OCI-LY1 (cell line): Measurements from ENCODE around the gene TMEM47.
A peak's percentile ranks its signal among the peaks of the same experiment; 100 is the strongest.

Experiments used
- H2AFZ ChIP-seq: fragments of 200-600 bp; sonication (generic), shearing (Covaris generic); 2 replicates; pipeline ENCODE4 v1.6.0; 2014; ENCODE audit warnings: antibody characterized with exemption, mild to moderate bottlenecking, low read length
- H3F3A ChIP-seq: fragments of 200-600 bp; sonication (generic), shearing (Covaris generic); 2 replicates; pipeline ENCODE4 v1.6.0; 2014; ENCODE audit warnings: mild to moderate bottlenecking, antibody characterized with exemption, low read length, moderate library complexity; ENCODE audit not compliant: insufficient read depth
- H3K27ac ChIP-seq: fragments of 200-600 bp; sonication (generic); 2 replicates; pipeline ENCODE4 v1.5.1; 2014; ENCODE audit warnings: low read length, mixed run types, mild to moderate bottlenecking, low read depth; ENCODE audit not compliant: poor library complexity, severe bottlenecking
- H3K27me3 ChIP-seq: fragments of 200-600 bp; sonication (generic); 2 replicates; pipeline ENCODE4 v1.6.0; 2014; ENCODE audit warnings: antibody characterized with exemption, mild to moderate bottlenecking, low read length, moderate library complexity; ENCODE audit not compliant: insufficient read depth
- H3K36me3 ChIP-seq: fragments of 200-600 bp; sonication (generic); 2 replicates; pipeline ENCODE4 v1.6.1; 2014; ENCODE audit warnings: mild to moderate bottlenecking, antibody characterized with exemption, low read length, moderate library complexity, mixed read lengths; ENCODE audit not compliant: insufficient read depth
- H3K4me1 ChIP-seq: fragments of 200-600 bp; sonication (generic); 2 replicates; pipeline ENCODE4 v1.5.1; 2014; ENCODE audit warnings: mild to moderate bottlenecking, low read length, moderate library complexity; ENCODE audit not compliant: insufficient read depth, severe bottlenecking
- H3K4me2 ChIP-seq: fragments of 200-600 bp; sonication (generic), shearing (Covaris generic); 2 replicates; pipeline ENCODE4 v1.6.1; 2014; ENCODE audit warnings: low read length
- H3K4me3 ChIP-seq: fragments of 200-600 bp; sonication (generic); 2 replicates; pipeline ENCODE4 v1.5.1; 2014; ENCODE audit warnings: low read length, low read depth, mild to moderate bottlenecking, mixed read lengths; ENCODE audit not compliant: poor library complexity, severe bottlenecking
- H3K79me2 ChIP-seq: fragments of 200-600 bp; shearing (Covaris generic); 2 replicates; pipeline ENCODE4 v1.6.1; 2016; ENCODE audit warnings: mixed run types, low read length, mixed read lengths; ENCODE audit not compliant: insufficient read depth
- H3K9ac ChIP-seq: fragments of 200-600 bp; sonication (generic), shearing (Covaris generic); 2 replicates; pipeline ENCODE4 v1.6.1; 2014; ENCODE audit warnings: mild to moderate bottlenecking, low read length, mixed read lengths
- H3K9me2 ChIP-seq: fragments of 200-600 bp; sonication (generic), shearing (Covaris generic); 2 replicates; pipeline ENCODE4 v1.6.1; 2014; ENCODE audit warnings: low read depth, mild to moderate bottlenecking, low read length, mixed read lengths
- H3K9me3 ChIP-seq: fragments of 200-600 bp; shearing (Covaris generic); 2 replicates; pipeline ENCODE4 v1.6.1; 2014; ENCODE audit warnings: low read length, mixed read lengths
- H4K20me1 ChIP-seq: fragments of 200-600 bp; sonication (generic), shearing (Covaris generic); 2 replicates; pipeline ENCODE4 v1.6.0; 2016; ENCODE audit warnings: mild to moderate bottlenecking, low read length; ENCODE audit not compliant: insufficient read depth
- EZH2 ChIP-seq: fragments of 200-600 bp; sonication (generic), shearing (Covaris generic); IDR thresholded peaks from 2 replicates; pipeline ENCODE4 v1.8.0; 2017; ENCODE audit warnings: borderline replicate concordance, mixed run types, mild to moderate bottlenecking, antibody characterized with exemption, low read length, moderate library complexity, mixed read lengths
- TF ChIP-seq, protein P1 (sequence below): fragments of 200-600 bp; sonication (generic), shearing (Covaris generic); IDR thresholded peaks from 2 replicates; pipeline ENCODE4 v1.5.1; 2017; ENCODE audit warnings: mild to moderate bottlenecking, antibody characterized with exemption, low read length, moderate library complexity, mixed read lengths

TMEM47 gene

GRCh38 chrX:34584781-34585180, 72.3 kb downstream of the TMEM47 start:
- Histone ChIP-seq H3K9ac (no peak overlapping the region), H4K20me1 (no peaks in the 10 kb centered on the region), H3F3A (no peaks in the 10 kb centered on the region), H3K27ac (no peak overlapping the region), H3K9me2 (no peaks in the 10 kb centered on the region), H3K4me1 (no peaks in the 10 kb centered on the region), H3K79me2 (no peaks in the 10 kb centered on the region), H3K36me3 (no peaks in the 10 kb centered on the region), H2AFZ (no peak overlapping the region), H3K27me3 (no peaks in the 10 kb centered on the region), H3K9me3 (no peaks in the 10 kb centered on the region), H3K4me3 (no peak overlapping the region), H3K4me2 (no peak overlapping the region)
- TF ChIP-seq, protein P1, sequence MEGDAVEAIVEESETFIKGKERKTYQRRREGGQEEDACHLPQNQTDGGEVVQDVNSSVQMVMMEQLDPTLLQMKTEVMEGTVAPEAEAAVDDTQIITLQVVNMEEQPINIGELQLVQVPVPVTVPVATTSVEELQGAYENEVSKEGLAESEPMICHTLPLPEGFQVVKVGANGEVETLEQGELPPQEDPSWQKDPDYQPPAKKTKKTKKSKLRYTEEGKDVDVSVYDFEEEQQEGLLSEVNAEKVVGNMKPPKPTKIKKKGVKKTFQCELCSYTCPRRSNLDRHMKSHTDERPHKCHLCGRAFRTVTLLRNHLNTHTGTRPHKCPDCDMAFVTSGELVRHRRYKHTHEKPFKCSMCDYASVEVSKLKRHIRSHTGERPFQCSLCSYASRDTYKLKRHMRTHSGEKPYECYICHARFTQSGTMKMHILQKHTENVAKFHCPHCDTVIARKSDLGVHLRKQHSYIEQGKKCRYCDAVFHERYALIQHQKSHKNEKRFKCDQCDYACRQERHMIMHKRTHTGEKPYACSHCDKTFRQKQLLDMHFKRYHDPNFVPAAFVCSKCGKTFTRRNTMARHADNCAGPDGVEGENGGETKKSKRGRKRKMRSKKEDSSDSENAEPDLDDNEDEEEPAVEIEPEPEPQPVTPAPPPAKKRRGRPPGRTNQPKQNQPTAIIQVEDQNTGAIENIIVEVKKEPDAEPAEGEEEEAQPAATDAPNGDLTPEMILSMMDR = no peak
- TF ChIP-seq EZH2 = no peak

GRCh38 chrX:34580069-34580468, 77.0 kb downstream of the TMEM47 start:
- H3K9ac ChIP-seq = no peak overlapping the region
- H3K4me3 ChIP-seq = no peak overlapping the region
- H3K9me3 ChIP-seq = no peaks in the 10 kb centered on the region
- H3K4me2 ChIP-seq = no peak overlapping the region
- TF ChIP-seq, protein P1 = no peak
- TF ChIP-seq EZH2 = no peak
- H3K9me2 ChIP-seq = no peaks in the 10 kb centered on the region
- H4K20me1 ChIP-seq = no peaks in the 10 kb centered on the region
- H3K79me2 ChIP-seq = no peaks in the 10 kb centered on the region
- no peak overlapping the region for H2AFZ ChIP-seq
- H3F3A ChIP-seq = no peaks in the 10 kb centered on the region
- H3K27ac ChIP-seq = no peak overlapping the region
- H3K4me1 ChIP-seq = no peaks in the 10 kb centered on the region
- H3K27me3 ChIP-seq = no peaks in the 10 kb centered on the region
- no peaks in the 10 kb centered on the region for H3K36me3 ChIP-seq

- Histone ChIP-seq H3K9me3 (no peaks in the 10 kb centered on the region), H3K9ac (no peak overlapping the region), H3K4me3 (no peak overlapping the region), H3K4me1 (no peaks in the 10 kb centered on the region), H3K36me3 (no peaks in the 10 kb centered on the region), H4K20me1 (no peaks in the 10 kb centered on the region), H3K9me2 (no peaks in the 10 kb centered on the region), H3K79me2 (no peaks in the 10 kb centered on the region), H3K27ac (no peak overlapping the region), H3K27me3 (no peaks in the 10 kb centered on the region), H3F3A (no peaks in the 10 kb centered on the region), H3K4me2 (no peak overlapping the region), H2AFZ (no peak overlapping the region)
- no peak for TF ChIP-seq EZH2
- TF ChIP-seq, protein P1 = peak; percentile 31; the same call in 1 of the 2 replicates
Measured at GRCh38 chrX:34578237-34578636, 78.8 kb downstream of the TMEM47 start.
